GM18868 (cell line): Measurements from ENCODE around the gene CRY2.
"Not testable (repeated sequence)": the region's sequence is repeated elsewhere in the genome, so short reads cannot be mapped to it uniquely, and the experiment has no call there.

Experiments used
- ATAC-seq: cut with Tn5 transposase; IDR thresholded peaks from one replicate; pipeline ENCODE4 v1.9.1; 2021; ENCODE audit warnings: mild to moderate bottlenecking, moderate library complexity; ENCODE audit not compliant: unreplicated experiment

CRY2 gene

DNA sequence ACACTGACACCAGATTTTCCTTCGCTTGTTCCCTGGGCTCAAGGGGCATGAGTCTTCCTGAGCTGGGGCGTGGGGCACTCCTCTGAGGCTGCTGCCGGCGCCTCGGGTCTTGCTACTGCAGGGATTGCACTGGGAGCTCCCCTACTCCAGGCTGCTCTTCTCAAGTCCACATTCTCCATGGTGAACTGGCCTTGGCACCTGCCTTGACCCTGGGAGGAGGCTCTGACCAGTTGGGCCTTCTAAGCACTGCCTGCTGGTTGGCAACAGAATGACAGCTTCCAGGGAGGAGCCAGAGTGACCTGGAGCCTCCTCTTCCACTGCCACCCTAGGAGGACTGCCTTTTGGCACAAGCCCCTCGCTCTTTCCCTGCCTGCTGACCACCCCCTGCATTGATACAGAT lies 50.3 kb downstream of the CRY2 start:
- ATAC-seq: no peak

DNA sequence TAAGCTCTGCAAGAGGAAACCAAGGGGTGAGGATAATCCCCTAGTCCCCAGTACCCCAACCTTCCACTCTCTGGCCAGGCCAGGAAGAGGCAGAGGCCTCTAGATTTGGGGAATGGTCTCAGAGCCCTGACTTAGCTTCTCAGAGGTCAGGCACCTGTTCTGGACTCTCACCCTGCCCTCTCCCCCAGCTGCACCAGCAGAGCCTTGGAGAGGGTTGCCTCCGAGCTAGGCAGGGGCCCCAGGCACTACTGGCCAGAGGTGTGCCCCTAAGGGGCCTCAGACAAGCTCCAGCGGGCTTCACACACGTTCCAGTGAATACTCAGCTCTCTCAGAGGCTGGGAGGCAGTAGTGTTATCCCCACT lies 51.8 kb downstream of the CRY2 start:
- ATAC-seq: no peak

GRCh38 chr11:45899448-45900174 lies 52.3 kb downstream of the CRY2 start:
- peak; percentile 73 for ATAC-seq

DNA sequence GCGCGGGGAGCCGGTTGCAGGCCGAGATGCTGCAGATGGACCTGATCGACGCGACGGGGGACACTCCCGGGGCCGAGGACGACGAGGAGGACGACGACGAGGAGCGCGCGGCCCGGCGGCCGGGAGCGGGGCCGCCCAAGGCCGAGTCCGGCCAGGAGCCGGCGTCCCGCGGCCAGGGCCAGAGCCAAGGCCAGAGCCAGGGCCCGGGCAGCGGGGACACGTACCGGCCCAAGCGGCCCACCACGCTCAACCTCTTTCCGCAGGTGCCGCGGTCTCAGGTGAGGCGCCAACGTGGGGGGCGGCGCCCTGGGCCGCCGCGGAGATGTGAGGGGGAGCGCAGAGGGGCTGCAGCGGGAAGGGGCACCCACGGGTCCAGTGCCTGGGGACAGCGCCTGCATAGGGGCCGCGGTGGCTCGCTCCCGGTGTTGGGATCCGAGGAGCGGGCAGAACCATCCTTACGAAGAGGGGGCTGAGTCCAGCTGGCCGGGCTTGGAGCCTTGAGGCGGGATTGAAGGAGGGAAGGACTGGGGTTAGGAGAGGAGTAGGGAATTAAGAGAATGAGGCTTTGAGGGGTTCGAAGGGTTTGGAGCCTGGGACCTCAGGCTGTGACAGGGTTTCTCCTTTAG lies 53.0 kb downstream of the CRY2 start:
- ATAC-seq: peak; percentile 21

- no peak for ATAC-seq
Observed at GRCh38 chr11:45900916-45901617, 53.8 kb downstream of the CRY2 start.

GRCh38 chr11:45901626-45902025 lies 54.4 kb downstream of the CRY2 start:
- no peak for ATAC-seq

GRCh38 chr11:45902452-45903380 lies 55.4 kb downstream of the CRY2 start:
- no peak for ATAC-seq

DNA sequence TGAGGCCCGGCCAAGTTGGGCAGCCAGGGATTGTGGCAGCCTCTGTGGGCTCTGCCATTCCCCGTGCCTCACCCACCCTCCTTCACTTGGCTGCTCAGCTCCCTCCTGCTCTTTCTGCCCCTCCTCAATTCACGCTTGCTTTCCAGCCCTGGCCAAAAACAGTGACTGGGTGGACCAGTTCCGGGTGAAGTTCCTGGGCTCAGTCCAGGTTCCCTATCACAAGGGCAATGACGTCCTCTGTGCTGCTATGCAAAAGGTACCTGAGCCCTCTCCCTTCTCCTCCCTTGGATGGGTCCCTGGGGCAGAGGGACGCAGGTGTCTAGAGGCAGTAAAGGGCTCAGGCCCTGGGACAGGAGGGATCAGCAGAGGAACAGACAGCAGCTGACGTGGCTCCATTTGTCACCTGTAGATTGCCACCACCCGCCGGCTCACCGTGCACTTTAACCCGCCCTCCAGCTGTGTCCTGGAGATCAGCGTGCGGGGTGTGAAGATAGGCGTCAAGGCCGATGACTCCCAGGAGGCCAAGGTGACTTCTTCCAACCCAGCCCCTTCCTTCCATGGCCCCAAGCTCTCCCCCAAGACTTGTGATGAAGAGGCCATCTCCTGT lies 57.1 kb downstream of the CRY2 start:
- ATAC-seq: no peak

GRCh38 chr11:45905095-45905494 lies 57.8 kb downstream of the CRY2 start:
- no peak for ATAC-seq

DNA sequence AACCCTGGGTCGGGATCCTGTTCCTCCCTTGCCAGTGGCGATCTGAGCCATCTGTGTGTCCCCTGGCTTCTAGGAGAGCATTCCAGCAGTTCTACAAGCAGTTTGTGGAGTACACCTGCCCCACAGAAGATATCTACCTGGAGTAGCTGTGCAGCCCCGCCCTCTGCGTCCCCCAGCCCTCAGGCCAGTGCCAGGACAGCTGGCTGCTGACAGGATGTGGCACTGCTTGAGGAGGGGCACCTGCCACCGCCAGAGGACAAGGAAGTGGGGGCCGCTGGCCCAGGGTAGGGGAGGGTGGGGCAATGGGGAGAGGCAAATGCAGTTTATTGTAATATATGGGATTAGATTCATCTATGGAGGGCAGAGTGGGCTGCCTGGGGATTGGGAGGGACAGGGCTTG lies 58.3 kb downstream of the CRY2 start:
- ATAC-seq: not testable (repeated sequence)

- no peak for ATAC-seq
Observed at GRCh38 chr11:45906096-45906682, 58.9 kb downstream of the CRY2 start.

DNA sequence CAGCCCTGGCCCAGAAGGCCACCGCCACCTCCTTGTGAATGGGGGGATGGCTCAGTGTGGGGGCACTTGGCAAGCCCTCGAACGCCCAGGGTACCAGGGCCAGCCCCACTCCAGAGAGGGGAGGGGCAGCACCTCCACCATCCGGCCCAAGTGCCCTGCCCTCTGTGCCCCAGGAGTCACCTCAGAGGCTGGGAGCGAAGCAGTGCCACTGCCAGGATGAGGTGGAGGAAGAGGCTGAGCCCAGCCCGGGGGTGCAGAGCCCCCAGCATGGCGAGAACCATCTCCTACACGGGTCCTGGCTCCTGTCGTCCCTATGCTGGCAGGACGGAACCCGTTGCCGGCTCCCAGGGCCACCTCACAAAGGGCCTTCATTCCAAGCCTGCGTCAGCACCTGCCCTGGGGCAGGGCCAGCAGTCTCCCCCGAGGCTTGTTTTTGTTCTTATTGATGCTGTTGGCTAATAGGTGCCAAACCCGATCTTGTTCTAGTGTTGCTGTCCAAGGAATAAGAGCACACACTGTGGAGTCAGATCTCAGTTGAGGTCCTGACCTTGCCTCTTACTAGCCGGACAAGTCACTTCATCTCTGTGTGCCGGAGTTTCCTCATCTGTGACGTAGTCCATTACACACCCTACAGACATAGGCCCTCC lies 59.8 kb downstream of the CRY2 start, which contains the start of gene FREY1:
Gene FREY1 (minus strand): TSS at position 307 of the 647 bp plus-strand sequence. CDS start 26 bp downstream, at position 281.
- ATAC-seq: no peak

GRCh38 chr11:45907911-45908370 lies 60.7 kb downstream of the CRY2 start:
- no peak for ATAC-seq

GRCh38 chr11:45909594-45910475 lies 62.6 kb downstream of the CRY2 start:
- no peak for ATAC-seq

DNA sequence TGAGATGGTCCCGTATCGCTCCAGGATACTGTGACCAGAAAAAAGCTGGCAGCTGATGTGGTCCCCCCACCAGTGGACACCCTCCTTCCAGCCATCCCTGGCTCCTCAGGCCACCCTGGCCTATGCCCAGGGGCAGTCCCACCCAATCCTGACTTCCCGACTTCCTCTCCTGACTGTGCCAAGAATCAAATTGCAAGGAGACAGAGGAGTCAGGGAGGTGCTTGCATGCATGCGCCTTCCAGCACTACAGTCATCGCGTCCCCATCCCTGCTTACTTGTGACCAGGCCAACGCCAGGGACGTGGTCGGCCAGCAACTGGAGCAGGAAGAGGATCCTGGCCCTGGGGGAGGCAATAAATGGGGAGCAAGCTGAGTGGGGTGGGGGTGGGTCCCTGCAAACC lies 63.3 kb downstream of the CRY2 start:
- ATAC-seq: no peak

DNA sequence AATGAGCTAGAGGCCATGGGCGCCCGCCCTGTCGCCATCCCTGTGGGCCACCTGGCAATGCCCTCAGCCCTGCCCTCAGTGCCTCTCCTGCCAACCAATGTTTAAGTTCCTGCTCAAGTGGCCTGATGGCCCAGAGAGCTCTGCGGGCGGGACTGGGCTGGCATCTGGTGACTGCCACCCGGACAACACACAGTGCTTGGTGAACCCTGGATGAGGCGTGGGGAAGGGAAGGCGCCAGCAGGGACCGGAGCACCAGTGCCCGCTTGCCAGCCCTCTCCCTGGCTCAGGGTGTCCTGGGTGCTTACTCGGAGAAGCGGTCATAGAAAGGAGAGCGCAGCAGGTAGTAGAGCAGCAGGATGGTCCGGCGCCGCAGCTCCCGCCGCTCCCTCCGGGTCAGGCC lies 66.2 kb downstream of the CRY2 start:
- ATAC-seq: no peak

DNA sequence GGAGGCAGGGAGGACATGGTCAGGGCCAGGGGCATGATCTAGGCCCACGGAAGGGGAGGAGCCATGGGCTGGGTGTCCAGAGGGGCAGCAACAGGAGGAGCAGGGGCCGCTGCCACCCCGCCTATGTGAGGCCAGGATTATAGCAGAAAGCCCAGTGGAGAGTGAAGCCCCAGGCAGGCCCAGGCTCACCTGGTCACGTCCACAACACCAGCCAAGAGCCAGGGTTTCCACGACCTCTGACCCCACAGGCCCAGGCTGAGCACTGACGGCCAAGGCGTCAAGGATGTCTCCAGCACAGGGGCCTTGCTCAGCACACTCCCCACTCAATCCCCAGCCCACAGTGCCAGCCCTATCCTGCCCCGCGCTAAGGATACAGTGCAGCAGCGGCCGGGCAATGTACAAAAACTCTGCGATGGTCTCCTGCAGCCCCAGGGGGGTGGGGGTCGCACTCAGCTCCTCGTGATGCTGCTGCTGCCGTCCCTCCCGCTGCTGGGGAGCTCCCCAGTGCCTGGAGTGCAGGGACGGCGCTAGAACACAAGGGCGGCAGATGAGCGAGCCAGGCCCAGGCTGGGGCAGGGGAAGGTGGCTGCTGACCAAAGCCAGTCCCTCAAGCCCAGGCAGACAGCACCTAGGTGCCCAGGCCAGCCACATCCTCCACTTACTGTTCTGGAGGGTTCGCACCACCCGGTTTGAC lies 66.8 kb downstream of the CRY2 start:
- no peak for ATAC-seq

DNA sequence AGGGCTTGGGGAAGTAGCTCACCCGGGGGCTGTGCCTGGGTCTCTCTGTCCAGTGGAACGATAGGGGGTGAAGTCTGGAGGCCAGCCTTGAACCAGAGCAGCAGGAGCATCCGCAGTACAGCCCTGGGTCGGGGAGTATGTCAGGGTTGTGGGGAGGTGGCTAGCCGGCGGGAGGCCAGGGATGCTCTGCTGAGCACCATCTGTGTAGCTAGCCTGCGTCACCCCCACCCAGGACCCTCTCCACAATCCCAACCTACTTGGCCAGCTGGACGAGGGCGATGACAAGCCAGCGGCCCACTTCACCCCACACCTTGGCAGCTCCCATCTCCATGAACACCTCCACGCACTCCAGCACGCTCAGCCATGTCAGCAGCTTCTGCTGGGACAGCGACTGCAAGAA lies 68.2 kb downstream of the CRY2 start:
- no peak for ATAC-seq
